Left lung (tissue), 10 donors: ENCODE data around the gene SNX27. TPM values are rescaled to one million over a fixed set of nuclear protein-coding genes. Genes with fewer than 3 reads are reported as not detected.

Source experiments
- ATAC-seq: fragments of 200-7000 bp; cut with Tn5 transposase; one replicate; pipeline ENCODE4 v1.9.1; 2020; ENCODE audit warnings: moderate library complexity
- DNase-seq, 4 donors: peaks; one replicate each; pipeline ENCODE4 v3.0.0-alpha.2; 2013 to 2020
- H3K27ac ChIP-seq, 2 donors: fragments of 200-600 bp; sonication (generic) in 1 of 2; one replicate each; pipeline versions ENCODE4 v1.5.0 to v1.8.0; 2020 to 2021
- H3K27me3 ChIP-seq, 2 donors: fragments of 200-600 bp; sonication (generic) in 1 of 2; one replicate each; pipeline versions ENCODE4 v1.5.0 to v1.8.0; 2020 to 2021
- H3K36me3 ChIP-seq, 2 donors: fragments of 200-600 bp; sonication (generic) in 1 of 2; one replicate each; pipeline versions ENCODE4 v1.5.0 to v1.8.0; 2020 to 2021
- H3K4me1 ChIP-seq, 2 donors: fragments of 200-600 bp; one replicate each; pipeline ENCODE4 v1.8.0; 2021
- H3K4me3 ChIP-seq, 2 donors: fragments of 200-600 bp; sonication (generic) in 1 of 2; one replicate each; pipeline versions ENCODE4 v1.5.0 to v1.8.0; 2020 to 2021; ENCODE audit warnings: mild to moderate bottlenecking in 1 of 2
- H3K9me3 ChIP-seq, 2 donors: fragments of 200-600 bp; sonication (generic) in 1 of 2; one replicate each; pipeline versions ENCODE4 v1.5.0 to v1.8.0; 2020 to 2021
- intact Hi-C, 2 donors: fragments of 100-400 bp; cut with DNase I; formaldehyde crosslinking; loops; one replicate each; pipeline versions ENCODE4 v1.11.2 to v1.14.2; 2022
- polyA plus RNA-seq, 6 donors: library from polyadenylated mRNA; unstranded; fragments of 120-200 nt; gene quantifications; one replicate each; pipeline ENCODE4 v1.2.1, GENCODE V29; 2013; ENCODE audit not compliant: insufficient read length in 6 of 6
- total RNA-seq, 2 donors: library from RNA; stranded (reverse); fragmentation: NEBNext Ultra II Directional; extraction: Animal tissue kit (Norgen Biotek cat#: 25700); gene quantifications; one replicate each; pipeline ENCODE4 v1.2.1, GENCODE V29; 2021
- TF ChIP-seq, protein P1 (sequence below), 2 donors: fragments of 200-600 bp; sonication (generic) in 1 of 2; IDR thresholded peaks; one replicate each; pipeline versions ENCODE4 v1.5.0 to v1.8.0; 2021; ENCODE audit warnings: antibody characterized with exemption in 2 of 2
- donor health status: DM: no; HTN: yes; CAD: no.
- donor health status: DM: no; HTN: no; CAD: no.

SNX27 gene
- total and polyA plus RNA-seq, 8 donors = 21.5 to 64.5 (median 23.9) TPM

DNA sequence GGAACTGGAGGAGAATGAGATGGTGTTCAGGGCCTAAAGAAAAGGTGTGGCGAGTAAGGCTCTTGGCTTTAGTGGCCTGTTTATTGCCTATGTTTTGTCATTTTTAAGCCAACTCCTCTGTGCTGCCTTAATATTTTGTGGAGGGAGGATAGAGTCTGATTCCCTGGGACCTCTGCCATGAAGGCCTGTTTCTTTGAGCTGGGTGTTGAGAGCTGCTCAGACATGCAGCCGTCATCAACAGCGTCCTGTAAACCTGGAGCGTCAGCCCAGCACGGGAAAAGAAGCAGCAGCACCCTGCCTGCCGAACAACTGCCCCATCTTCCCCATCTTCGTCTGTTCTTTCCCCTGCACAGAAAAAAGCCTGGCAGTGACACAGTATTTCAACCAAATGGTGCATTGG is 27.1 kb upstream of the SNX27 start:
- H3K4me1 ChIP-seq = no peaks in the 10 kb centered on the region
- H3K27me3 ChIP-seq = no peaks in the 10 kb centered on the region
- DNase-seq = no peak
- peaks cover 0 to 8% of the 10 kb centered on the region in 2 donors for H3K36me3 ChIP-seq
- ATAC-seq = no peak
- no peak overlapping the region for H3K4me3 ChIP-seq
- no peaks in the 10 kb centered on the region for H3K9me3 ChIP-seq
- TF ChIP-seq, protein P1, sequence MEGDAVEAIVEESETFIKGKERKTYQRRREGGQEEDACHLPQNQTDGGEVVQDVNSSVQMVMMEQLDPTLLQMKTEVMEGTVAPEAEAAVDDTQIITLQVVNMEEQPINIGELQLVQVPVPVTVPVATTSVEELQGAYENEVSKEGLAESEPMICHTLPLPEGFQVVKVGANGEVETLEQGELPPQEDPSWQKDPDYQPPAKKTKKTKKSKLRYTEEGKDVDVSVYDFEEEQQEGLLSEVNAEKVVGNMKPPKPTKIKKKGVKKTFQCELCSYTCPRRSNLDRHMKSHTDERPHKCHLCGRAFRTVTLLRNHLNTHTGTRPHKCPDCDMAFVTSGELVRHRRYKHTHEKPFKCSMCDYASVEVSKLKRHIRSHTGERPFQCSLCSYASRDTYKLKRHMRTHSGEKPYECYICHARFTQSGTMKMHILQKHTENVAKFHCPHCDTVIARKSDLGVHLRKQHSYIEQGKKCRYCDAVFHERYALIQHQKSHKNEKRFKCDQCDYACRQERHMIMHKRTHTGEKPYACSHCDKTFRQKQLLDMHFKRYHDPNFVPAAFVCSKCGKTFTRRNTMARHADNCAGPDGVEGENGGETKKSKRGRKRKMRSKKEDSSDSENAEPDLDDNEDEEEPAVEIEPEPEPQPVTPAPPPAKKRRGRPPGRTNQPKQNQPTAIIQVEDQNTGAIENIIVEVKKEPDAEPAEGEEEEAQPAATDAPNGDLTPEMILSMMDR (IDR thresholded peaks at IDR 0.05) = no peak
- H3K27ac ChIP-seq = peak overlapping the region in 1 of 2 donors; percentile 45
- intact Hi-C loops = no loop called here

DNA sequence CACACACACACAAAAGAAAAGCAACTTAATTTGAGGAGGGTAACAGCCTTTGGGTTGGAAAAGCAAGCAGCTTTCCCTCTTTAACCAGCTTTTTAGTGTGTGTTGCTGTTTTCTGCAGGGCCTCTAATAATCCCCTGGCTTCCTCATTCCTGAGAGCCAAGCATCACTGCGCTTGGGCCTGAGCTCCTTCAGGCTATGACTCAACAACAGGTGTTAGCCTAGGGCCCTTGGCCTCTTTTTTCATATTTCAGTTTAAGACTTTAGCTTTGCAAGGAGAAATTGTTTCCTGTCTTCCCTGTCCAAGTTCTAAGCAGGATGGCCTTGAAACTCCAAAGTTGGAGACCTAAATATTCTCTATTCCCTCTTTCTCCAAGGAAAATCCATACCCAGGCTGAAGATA is 26.2 kb upstream of the SNX27 start:
- Histone ChIP-seq H3K4me3 (no peak overlapping the region), H3K27me3 (no peaks in the 10 kb centered on the region), H3K9me3 (peaks cover 0 to under 1% of the 10 kb centered on the region in 2 donors), H3K36me3 (peaks cover 0 to 8% of the 10 kb centered on the region in 2 donors), H3K4me1 (no peaks in the 10 kb centered on the region), H3K27ac (peak overlapping the region in 1 of 2 donors; percentile 45)
- DNase-seq = peak in 1 of 4 donors; percentile 42
- TF ChIP-seq, protein P1 (IDR thresholded peaks at IDR 0.05) = no peak
- peak; percentile 98 for ATAC-seq
- intact Hi-C loops = no loop called here

DNA sequence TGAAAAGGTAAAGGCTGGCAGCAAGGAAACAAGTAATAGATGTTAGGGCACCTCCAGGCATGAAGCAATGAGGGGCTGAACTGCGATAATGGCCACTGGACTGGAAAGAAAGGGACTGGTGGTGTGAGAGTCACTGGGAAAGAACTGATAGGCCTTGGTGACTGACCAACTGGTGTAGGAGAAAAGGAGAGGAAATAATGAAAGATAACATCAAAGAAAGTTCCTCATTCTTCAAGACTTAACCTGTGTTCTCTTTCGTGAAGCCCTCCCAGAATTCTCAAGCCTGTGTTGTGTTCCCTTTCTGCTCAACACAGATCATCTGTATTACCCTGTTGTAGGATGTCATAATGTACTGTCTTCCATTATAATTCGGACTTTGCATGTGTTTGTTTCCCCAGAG is 20.9 kb upstream of the SNX27 start:
- no peak for DNase-seq
- Histone ChIP-seq H3K4me1 (peaks cover 0 to 10% of the 10 kb centered on the region in 2 donors), H3K9me3 (peaks cover 0 to 7% of the 10 kb centered on the region in 2 donors), H3K36me3 (no peaks in the 10 kb centered on the region), H3K4me3 (no peak overlapping the region), H3K27ac (no peak overlapping the region), H3K27me3 (no peaks in the 10 kb centered on the region)
- ATAC-seq = no peak
- TF ChIP-seq, protein P1 (IDR thresholded peaks at IDR 0.05) = no peak
- intact Hi-C loops = no loop called here

DNA sequence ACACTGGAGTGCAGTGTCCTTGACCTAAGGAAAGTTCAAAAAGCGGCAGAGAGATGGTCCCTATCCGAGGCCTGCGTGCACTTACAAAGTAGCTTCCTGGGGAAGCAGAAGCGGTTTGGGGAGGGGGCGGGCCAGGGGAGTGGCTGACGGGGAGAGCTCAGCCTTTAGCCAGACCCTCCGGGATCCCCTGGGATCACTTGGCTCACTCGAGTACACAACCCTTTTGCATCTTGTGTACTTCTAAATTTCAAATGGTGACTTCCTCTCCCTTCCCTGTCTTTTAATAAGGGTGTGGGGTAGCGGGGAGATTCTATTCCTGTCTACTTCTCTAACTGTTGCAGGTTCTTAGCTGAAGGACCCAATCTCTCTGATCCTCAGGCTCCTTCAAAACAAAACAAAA is 18.1 kb upstream of the SNX27 start:
- H3K27me3 ChIP-seq = no peaks in the 10 kb centered on the region
- intact Hi-C loops = no loop called here
- ATAC-seq (peak; percentile 15), DNase-seq (no peak)
- peak overlapping the region in 1 of 2 donors; percentile 33 for H3K27ac ChIP-seq
- H3K9me3 ChIP-seq = peaks cover 0 to 7% of the 10 kb centered on the region in 2 donors
- H3K36me3 ChIP-seq = no peaks in the 10 kb centered on the region
- TF ChIP-seq, protein P1 (IDR thresholded peaks at IDR 0.05) = no peak
- H3K4me3 ChIP-seq = no peak overlapping the region
- H3K4me1 ChIP-seq = peaks cover 0 to 10% of the 10 kb centered on the region in 2 donors

DNA sequence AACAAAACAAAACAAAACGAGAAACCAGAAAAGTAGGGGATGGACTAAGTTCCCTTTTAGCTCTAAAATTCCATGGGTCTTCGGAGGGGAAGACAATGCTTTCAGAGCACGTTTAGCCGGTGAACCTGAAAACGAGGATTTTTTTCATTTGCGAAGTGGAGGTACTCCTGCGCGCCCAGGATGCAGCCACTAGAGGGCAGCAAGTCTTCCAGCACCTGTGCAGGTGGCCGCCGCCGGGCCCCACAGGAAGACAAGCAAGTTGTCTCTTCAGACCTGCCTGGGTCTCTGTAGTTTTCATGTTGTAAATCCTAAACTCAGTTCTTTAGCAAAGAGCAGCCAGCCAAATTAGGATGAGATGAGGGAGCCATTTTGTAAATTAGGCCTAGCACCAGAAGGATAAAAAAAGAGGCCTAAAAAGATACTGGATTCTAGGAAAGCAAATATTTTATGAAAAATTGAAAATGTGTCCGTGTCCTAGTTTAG is 17.7 kb upstream of the SNX27 start:
- H3K27ac ChIP-seq = peak overlapping the region in 1 of 2 donors; percentile 33

More for the DNA sequence above, 17.7 kb upstream of the SNX27 start:
- intact Hi-C loops = no loop called here
- DNase-seq (peak; percentile 35 to 96 (median 77)), ATAC-seq (peak; percentile 99)
- peaks cover 0 to 10% of the 10 kb centered on the region in 2 donors for H3K4me1 ChIP-seq
- H3K27me3 ChIP-seq = no peaks in the 10 kb centered on the region
- H3K36me3 ChIP-seq = no peaks in the 10 kb centered on the region
- TF ChIP-seq, protein P1 (IDR thresholded peaks at IDR 0.05) = peak; percentile 86 to 88
- no peak overlapping the region for H3K4me3 ChIP-seq
- peaks cover 0 to 7% of the 10 kb centered on the region in 2 donors for H3K9me3 ChIP-seq
